PFSK-1 (cell line): Measurements from ENCODE around the gene GNAT2.

ENCODE experiments used
- FOXP2 ChIP-seq: optimal IDR thresholded peaks from 2 replicates; pipeline ENCODE3; 2011; ENCODE audit warnings: borderline replicate concordance, control low read depth, inconsistent platforms; ENCODE audit not compliant: insufficient read depth; ENCODE audit errors: extremely low read length, extremely low read depth
- POLR2AphosphoS5 ChIP-seq: IDR thresholded peaks from 2 replicates; pipeline ENCODE4 v1.6.1; 2012; ENCODE audit warnings: low read depth, mild to moderate bottlenecking, control low read depth, low read length, moderate library complexity
- REST ChIP-seq, 2 experiments: IDR thresholded peaks; 2 replicates each; pipeline versions ENCODE4 v1.6.1 to v1.8.0; 2011 to 2012; ENCODE audit warnings: low read depth in 2 of 2, low read length in 2 of 2, control low read depth in 1 of 2, inconsistent platforms in 1 of 2, mild to moderate bottlenecking in 1 of 2, moderate library complexity in 1 of 2; ENCODE audit not compliant: insufficient read depth in 1 of 2
- SIN3A ChIP-seq: IDR thresholded peaks from 2 replicates; pipeline ENCODE4 v1.6.1; 2012; ENCODE audit warnings: mild to moderate bottlenecking, low read length, moderate library complexity, borderline replicate concordance; ENCODE audit not compliant: insufficient read depth
- TAF1 ChIP-seq: IDR thresholded peaks from 2 replicates; pipeline ENCODE4 v1.6.1; 2012; ENCODE audit warnings: low read length, control low read depth, borderline replicate concordance; ENCODE audit not compliant: insufficient read depth

Gene GNAT2

GRCh38 chr1:109657395-109657794, 38.0 kb upstream of the GNAT2 start:
- TF ChIP-seq POLR2AphosphoS5 (no peak), TAF1 (no peak), REST (IDR thresholded peaks at IDR 0.05; ENCODE audit: insufficient read depth in 1 of 2, low read depth in 2 of 2, low read length in 2 of 2) (no peak), FOXP2 (no peak), SIN3A (no peak)

- TF ChIP-seq TAF1 (no peak), REST (IDR thresholded peaks at IDR 0.05; ENCODE audit: insufficient read depth in 1 of 2, low read depth in 2 of 2, low read length in 2 of 2) (no peak), POLR2AphosphoS5 (no peak), SIN3A (no peak), FOXP2 (no peak)
These were observed 36.5 kb upstream of the GNAT2 start, which contains the start of gene GSTM4 for GRCh38 chr1:109655615-109656519. Gene GSTM4, plus strand, starts transcription at chr1:109656099. Its CDS starts 291 bp downstream, at chr1:109656390.

DNA sequence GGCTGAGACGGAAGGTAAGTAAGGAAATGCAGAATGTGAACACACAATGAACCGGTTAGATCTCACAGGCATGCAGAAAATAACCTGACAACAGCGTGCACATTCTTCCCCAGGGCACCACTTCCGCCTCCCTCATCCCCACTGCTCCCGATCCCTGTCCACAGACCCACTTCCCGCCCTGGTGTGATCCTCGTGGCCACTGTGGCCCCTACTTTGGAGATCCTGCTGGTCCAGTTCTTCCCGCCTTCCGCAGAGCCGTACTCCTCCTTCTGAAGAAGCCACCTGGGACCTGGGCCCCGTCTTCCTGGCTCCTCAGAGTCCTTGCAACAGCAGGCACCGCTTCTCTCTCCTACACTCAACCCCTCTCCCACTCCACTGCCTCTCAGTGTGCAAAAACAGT, 35.1 kb upstream of the GNAT2 start:
- TF ChIP-seq REST (IDR thresholded peaks at IDR 0.05; ENCODE audit: insufficient read depth in 1 of 2, low read depth in 2 of 2, low read length in 2 of 2) (no peak), POLR2AphosphoS5 (no peak), SIN3A (no peak), TAF1 (no peak), FOXP2 (no peak)

- TF ChIP-seq FOXP2 (no peak), REST (IDR thresholded peaks at IDR 0.05; ENCODE audit: insufficient read depth in 1 of 2, low read depth in 2 of 2, low read length in 2 of 2) (no peak), SIN3A (no peak), POLR2AphosphoS5 (no peak), TAF1 (no peak)
These were observed 33.9 kb upstream of the GNAT2 start for GRCh38 chr1:109653306-109653705.
